ENCODE data around the gene UBL4B.
A peak's percentile ranks its signal among the peaks of the same experiment; 100 is the strongest.

Gene UBL4B

DNA sequence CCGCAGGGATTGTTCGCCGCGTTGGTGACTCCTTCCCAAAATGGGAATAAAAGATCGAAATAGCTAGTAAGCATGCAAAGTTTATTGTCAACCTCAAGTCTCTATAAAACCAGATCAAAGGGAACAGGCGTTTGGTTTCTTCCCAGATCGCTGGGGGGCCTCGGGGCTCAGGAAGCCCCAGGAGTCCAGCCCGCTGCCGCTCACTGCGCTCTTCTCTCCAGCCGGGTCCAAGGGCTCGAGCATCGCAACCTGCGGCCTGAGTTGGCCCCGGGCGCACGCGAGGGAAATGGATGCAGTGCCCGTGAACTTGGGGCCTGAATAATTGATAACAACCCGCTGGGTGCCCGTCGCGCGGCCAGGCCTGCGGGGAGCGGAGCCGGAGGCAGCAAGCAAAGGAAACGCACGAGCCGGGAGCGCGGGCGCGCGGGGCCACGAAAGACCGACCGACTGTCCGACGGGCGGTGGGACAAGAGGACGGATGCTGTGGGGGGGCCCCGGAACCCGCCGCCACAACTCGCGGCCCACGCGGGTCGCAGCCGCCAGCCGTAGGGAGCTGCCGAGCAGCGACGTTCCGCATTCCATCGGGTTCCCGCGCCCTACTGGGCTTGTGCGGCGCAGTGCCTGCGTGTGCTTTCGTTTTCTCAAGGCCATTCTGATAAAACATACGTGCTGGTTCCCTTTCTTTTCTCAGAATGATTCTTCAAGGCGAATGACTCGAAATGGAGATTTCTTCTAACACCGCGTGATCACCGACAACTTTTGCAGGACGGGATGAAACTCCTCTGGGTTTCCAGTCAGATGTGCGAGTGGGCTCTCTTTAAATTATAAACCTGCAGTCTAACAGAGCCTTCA is 27.8 kb upstream of the UBL4B start:
- DNase-seq (ENCODE audit: low read depth in 3 of 3): peak in 1 of 3 experiments; percentile 23

DNA sequence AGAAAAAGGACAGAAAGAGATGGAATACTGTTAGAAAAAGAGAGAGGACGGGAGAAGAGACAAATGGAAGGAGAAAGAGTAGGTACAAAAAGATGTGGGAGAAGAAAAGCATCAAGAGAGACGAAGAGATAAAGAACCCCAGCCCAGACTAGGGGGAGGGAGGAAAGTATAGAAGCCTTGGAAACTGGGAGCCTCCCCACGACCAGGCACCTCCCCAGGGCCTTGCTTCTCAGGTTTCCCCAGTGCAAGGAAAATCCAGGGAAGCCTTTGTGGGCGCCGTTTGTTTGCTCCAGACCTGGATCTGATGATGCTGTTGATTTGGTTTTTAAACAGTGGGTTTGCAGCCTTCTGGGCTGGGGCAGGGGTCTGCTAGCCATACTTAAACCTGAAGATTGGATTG is 26.6 kb upstream of the UBL4B start:
- DNase-seq (ENCODE audit: low read depth in 3 of 3): no peak

DNA sequence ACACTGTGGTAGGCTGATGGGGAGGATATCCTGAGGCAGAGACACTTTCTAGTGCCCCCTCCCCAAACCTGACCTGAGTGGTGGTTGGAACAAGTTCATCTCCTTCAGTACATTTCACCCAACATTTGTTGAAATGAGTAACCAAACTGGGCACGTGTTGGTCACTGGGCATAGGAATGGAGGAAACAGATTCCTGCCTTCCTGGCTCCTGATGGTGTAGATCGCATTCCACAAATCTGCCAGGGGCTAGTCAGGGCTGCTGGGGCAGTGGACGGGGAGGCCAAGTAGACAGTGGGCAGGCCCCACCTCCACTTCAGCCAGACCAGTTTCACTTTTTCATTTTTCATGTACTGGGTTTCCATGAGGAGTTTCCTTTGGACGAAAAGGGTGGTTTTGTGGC is 25.3 kb upstream of the UBL4B start:
- no peak for DNase-seq (ENCODE audit: low read depth in 3 of 3)

DNA sequence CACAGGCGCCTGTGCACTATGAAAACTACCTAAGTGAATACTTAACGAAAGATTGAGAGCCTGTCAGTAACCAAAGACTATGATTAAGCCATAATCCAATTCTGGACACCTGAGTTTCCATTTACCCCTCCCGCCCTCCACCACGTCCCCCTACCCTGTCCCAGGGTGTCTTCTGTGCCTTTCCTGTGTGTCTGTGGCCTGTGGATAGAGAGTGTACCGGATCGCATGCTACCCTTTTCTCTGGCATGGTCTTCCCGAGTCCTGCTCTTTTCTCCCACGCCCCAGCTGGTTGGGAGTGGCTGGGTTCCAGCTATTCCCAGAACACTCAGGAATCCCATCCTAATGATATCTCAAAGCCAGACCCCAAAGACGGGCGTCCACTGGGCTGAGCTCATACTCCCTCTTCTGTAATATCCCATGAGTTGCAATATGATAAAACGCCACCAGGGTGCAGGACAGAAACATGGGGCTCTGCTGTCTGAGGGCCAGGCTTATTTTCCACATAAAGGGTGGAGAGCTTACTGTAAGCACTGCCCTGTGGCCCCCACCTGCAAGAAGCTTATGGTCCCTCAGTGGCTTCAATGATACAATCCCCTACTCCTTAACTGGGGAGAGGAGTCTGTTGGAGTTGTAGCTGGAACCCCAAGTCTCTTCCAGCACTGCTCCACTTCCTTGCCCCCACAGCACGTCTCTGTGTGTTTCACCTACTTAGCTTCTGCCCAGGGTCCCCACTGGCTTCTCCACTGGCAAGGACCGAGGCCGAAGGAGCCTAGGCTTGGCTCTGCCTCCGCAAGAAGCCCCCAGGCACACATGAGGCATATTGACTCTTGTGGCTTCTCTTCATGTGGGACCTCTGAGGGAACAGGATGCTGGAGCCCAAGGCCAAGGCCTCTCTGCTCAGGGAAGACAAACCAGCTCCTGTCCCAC is 24.2 kb upstream of the UBL4B start:
- peak; percentile 25 to 28 (median 28) for DNase-seq (ENCODE audit: low read depth in 3 of 3)

DNA sequence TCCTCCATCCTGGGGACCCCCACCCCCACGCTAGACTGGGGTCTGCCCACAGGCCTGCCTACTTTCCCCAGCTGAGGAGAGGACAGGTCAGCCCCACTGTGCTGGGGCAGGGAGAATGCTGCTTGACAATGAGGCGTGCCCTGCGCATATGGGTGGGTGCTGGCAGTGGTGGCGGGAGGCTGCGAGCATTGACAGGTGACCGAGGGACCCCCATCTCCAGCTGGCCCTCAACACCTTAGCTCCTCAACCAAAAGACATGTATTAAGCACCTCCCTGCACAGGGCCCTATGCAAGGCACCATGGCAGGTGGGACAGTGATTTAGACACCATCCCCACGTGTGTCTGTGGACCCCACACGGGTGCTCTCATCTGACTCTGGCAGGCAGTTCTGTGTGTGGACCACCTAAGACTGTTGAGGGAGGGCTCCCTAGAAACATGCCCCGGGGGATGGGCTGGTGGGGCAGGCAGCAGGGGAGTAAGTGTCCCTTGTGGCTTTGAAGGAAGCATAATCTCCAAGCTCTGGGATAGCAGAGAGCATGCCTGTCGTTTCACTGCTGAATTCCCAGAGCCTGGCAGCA is 23.4 kb upstream of the UBL4B start:
- DNase-seq (ENCODE audit: low read depth in 3 of 3): no peak

DNA sequence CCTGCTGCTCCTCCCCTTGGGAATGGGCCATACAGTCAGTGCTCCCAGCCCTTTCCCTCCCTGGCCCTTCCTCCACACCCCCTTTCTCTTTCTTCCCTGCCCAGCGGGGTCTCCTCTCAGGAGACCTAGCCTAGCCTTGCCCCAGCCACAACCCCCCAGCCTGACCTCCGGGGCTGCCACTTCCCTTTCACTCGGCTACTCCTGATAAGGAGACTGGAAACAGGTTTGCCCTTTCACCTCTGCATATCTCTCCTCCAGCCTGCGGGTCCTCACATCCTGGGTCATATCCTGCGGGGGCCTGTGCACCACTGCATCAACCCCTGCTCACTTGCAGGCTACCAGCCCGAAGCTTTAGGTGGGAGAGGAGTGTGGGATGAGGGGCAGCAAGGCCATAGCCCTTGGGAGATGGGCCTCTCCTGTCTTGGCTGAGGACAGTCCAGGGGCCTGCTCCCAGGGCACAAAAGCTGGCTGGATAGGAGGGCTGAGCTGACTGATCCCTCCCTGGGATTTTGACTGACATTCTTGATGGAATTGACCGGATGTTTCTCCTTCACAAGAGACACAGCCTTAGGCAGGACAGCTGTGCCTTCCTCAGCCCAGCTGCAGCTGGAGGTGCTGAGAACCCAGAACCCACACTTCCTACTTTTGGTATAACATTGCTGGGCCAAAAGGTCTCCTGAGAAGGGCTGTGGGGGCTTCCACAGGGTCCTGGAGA is 22.5 kb upstream of the UBL4B start:
- DNase-seq (ENCODE audit: low read depth in 3 of 3): no peak

DNA sequence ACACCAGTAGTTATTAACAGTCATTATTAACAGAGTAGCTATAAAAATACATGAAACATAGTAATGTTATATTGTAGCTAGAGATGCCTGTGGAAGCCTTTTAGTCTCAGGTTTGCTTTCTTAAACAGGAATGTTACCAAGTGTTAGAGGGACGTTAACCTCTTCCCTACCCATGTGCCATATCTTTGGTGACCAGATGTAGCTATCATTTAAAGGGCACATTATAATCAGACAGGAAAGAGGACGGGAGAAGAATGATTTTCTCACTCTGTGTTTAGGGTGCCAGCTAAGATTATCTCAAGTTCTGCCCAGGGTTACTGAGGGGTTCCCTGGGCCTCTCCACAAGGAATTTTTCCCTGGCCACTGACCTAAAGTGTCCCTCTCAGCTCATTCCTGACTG is 20.9 kb upstream of the UBL4B start:
- no peak for DNase-seq (ENCODE audit: low read depth in 3 of 3)

DNA sequence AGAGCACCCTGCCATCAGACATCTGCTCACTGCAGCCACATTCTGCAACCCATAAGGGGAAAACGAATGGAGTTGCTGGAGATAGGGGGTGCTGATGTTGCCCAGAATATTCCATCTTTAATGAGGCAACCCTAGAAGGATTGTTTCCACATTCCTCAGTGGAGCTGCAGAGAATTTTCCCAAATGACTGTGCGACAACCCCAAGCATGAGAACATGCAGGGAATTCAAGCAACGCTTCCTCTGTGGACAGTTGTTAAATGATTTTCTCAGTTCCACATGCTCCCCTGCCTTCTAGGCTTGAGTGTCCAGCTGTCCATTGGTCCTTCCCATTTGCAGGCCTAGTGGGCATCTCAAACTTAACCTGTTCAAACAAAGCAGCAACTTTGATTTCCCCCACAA is 20.5 kb upstream of the UBL4B start:
- no peak for DNase-seq (ENCODE audit: low read depth in 3 of 3)

DNA sequence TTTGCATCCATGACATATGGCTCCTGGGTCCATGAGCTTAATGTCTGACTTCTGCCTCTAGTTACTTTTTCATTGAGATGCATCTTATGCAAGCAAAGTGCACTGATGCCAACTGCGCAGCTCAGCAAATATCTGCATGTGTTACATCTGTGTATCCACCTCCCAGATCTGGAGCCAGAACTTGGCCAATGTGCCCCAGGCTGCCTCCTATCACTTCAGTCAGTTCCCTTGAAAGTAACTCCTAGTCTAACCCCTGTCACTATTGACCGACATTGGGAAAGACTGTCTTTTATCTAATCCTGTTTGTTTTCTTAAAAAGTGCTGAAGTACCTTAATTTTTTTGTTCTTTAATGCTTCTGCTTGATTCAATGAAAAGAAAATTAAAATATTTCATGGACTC is 19.3 kb upstream of the UBL4B start:
- DNase-seq (ENCODE audit: low read depth in 3 of 3): no peak

DNA sequence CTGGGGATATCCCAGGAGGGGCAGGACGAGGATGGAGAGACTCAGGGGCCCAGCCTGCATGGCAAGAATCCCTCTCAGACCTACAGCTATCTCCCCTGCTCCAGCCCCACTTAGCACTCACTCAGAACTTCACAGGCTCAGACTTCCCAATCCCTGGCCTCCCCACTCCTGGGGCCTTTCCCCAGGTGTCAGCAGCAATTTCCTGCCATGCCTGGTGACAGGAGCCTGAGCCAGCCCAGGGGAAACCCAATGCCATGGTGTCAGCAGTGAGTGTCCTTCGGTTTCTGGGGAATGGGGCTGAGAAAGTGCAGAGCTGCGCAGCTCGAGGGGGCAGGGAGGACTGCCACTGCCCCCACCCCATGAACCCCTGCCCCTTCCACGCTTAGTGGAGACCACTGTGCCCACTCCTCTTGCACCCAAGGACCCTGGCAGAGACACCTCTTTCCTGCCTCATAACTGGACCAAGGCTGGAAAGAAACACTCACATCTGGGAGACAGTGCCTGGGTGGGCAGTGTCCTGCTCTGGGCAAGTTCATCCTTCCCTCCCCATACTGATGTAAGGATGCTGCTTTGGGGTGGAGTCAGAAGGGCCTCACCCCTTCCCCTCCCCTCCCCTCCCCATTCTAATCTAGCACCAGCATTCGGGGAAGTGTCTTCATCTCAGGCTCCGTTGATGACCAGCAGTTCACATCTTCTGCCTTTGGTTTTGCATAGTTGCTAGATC is 17.1 kb upstream of the UBL4B start:
- no peak for DNase-seq (ENCODE audit: low read depth in 3 of 3)

DNA sequence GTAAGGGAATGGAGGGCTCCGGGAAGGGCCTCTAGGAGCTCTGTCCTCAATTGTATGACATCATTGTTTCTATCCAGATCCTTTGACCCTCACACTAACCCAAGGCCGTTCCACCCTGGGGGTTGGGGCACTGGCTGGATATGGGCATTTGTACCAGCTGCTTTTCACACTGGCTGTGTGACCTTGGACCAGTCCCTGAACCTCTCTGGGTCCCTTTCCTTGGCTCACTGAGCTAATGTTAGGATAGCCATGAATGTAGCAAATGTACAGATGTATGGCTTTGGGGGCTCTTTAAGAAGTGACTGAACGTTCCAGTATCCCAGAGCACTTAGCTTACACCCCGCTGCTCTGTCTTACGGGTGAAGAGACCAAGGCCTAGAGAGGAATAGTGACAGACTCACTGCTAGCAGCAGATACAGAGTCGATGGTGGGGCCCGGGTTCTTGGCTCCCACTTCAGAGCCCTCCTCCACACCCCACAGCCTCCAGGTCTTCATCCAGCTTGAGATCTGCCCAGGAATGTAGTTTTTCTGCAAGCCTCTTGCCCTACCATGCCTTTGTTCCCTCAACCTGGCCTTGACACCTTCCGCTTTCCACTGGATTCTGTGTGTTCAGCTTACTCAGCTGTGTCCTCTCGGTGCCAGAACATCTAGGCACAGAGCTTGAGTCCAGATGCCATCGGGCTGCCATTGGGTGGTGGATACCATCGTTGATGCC is 14.6 kb upstream of the UBL4B start:
- no peak for DNase-seq (ENCODE audit: low read depth in 3 of 3)

DNA sequence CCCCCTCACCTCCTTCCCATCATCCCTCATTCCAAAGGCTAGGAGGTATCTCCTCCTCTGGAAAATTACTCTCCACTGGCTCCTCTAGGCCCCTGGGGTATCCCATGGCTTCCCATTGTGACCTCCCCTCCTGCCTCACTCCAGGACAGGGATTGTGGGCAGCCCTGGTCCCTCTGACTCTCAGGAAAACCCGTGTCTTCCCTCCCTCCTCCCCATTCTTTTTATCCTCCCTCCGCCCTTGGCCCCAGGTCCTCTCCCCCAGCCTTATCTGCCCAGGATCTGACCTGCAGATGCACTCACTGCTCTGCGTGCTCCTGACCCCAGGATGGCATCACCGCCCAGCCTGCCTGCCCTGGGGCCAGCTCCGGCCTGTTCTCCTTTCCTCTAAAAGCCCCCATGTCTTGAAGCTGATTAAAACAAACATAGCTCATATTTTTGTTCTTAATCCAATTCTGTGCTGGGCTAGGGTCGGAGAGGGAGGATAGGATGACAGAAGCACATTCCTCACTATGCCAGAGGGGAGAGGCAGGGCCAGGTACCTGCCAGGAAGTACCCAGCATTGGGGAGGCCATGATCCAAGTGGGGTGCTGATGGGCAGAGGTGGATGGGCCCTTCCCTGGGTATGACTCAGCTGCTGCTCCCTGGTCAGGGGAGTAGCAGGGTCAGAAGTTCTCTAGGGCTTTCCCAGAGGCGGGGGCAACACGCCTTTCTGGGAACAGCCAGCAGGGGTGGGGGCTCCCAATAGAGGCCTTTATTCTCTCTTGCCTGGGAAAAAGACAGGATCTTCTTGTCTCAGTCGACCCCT is 13.8 kb upstream of the UBL4B start:
- no peak for DNase-seq (ENCODE audit: low read depth in 3 of 3)

DNA sequence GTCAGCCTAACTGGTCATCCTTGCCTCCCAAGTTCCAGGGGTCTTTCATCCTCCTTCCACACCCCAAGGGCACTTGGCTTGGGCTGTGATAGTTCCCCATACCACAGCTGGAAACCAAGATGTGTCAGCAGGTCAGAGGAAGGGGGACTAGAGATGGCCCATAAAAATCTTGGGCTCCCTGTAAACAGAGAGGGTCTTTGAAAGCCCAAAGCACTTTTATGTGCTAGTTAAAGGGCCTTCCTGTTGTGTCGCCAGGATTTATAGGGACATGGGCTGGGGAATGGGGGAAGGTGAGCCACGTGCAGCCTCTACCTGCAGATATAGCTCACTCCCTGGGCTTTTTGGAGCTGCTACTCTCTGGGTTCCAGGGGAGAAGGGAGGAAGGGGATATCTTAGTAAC is 11.9 kb upstream of the UBL4B start:
- no peak for DNase-seq (ENCODE audit: low read depth in 3 of 3)

DNA sequence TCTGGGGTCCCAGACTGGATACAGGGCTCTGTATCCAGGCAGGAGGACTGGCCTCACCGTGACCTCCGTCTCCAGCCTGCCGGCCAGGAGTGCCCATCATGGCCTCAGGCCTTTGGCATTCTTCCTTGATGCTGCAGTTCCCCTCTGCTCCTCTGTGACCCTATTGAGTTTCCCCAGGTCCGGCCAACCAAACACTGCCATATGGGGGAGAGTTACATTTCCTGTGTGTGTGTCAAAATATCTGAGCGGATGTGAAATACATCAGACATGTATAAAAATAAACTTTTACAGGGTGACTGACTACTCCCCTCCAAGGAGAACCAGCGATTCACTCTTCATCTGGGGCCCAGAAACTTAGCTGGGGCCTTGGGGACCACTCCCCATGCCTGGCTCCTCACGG is 10.2 kb upstream of the UBL4B start:
- no peak for DNase-seq (ENCODE audit: low read depth in 3 of 3)

DNA sequence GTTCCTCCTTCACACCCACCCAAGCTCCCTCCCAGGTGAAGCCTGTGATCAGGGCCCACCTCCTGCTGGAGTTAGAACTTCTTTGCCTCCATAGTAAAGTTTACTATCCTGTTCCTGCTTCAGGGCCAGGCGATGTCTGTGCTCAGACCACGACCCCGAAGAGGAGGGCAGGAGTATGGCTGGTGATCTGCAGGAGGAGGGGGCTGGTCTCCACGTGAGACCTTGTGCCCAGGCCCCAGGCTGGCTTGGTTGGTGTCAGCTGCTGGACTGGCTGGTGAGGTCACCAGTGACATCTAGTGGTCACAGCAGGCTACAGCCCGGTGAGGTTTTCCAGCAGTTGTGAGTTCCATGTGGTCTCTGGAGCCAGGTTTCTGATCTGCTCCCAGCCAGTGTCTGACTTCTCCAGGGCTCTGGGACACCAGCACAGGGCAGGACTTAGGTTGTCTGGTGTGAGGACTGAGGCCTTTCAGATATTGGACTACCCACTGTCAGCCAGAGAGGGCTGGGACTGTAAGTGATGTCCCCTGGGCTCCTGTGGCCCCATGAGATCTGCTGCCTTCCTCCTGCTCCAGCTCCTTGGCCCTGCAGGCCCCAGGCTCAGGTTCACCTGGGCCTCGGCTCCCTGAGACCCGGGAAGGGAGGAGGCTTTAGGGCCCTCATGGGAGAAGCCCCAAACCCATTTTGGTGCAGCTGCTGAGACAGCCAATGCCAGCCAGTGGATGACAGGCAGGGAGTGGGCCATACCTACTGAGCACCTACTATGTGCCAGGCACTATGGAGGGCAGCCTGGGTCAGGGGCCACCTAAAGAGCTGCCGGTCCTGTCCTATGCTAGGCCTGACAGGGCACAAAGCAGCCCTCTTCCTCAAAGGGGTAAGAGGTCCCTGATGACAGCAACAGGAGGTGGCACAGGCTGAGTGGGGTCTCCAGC is 6.0 kb upstream of the UBL4B start:
- peak in 2 of 3 experiments; percentile 41 to 56 for DNase-seq (ENCODE audit: low read depth in 3 of 3)

DNA sequence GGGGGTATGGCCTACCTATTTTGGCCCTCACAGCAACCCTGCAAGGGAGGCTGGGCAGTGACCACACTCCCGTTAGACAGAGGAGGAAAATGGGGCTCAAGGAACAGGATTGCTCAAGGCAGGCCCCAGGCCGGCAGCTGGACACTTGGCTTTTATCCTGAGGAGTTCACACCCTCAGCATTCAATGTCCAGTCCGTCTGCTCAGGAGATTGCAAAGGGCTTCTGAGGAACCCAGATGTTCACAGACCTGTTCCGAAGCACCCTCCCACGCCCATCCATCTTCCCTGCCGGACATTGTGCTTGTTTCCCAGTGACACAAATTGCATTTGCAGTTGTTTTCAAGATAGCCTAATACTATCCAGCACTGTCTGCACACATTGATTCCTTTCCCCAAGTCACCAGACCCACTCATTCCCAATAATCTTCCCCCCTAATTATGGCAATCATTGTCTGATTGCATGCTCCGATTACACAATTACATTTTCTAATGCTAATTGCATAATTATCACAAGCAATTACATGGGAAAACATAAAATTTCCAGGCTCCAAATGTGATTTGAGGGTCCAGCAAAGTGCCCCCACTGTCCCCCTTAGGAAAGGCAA is 4.3 kb upstream of the UBL4B start:
- no peak for DNase-seq (ENCODE audit: low read depth in 3 of 3)

DNA sequence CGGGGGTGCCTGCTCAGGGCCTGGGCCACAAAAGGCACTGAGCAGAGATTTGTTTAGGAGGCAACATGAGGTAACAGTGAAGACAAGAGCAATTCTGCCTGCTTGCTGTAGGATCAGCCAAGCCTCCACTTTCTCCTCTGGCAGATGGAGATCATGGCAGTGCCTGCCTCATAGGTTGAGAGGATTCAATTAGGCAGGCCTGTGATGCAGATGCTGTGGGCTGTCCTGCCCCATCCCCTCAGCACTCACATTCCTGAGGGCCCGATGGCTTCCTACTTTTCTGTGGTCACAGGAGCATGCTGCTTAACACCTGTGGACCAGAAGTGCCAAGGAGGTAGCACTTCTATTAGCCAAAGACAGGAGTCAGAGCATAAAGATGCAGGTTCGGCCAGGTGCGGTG is 1.2 kb upstream of the UBL4B start:
- DNase-seq (ENCODE audit: low read depth in 3 of 3): no peak

DNA sequence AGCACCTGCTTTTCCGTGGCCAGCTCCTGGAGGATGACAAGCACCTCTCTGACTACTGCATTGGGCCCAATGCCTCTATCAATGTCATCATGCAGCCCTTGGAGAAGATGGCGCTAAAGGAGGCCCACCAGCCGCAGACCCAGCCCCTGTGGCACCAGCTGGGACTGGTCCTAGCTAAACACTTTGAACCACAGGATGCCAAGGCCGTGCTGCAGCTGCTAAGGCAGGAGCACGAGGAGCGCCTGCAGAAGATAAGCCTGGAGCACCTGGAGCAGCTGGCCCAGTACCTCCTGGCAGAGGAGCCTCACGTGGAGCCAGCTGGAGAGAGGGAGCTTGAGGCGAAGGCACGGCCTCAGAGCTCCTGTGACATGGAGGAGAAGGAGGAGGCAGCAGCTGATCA is 413 bp downstream of the UBL4B start:
- no peak for DNase-seq (ENCODE audit: low read depth in 3 of 3)
